ENCODE data around the gene DHX35. TPM values are rescaled to one million over a fixed set of nuclear protein-coding genes. Genes with fewer than 3 reads are reported as not detected.

Gene DHX35
- total RNA-seq, 1 donor from 2014 or later, result 14.0 TPM

DNA sequence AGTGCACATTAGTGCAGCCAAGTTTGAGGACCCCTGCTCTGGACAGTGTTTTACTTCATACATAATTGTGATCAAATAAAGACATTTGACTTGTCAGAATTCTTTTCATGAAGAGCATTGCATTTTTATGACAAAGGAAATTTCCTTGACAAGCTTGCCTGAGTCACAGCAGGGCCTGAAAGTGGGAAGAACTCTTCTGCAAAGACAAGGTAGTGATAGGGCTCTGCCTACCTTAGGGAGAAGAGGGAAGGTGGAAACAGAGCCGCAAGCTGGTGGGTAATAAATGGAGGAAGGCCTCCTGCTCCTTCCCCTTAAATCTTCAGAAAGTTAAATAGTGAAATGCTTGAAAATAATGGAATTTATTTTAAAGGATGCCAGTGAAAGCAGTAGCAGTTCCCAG, 118.2 kb downstream of the DHX35 start:
- Mint-ChIP-seq H3K4me3 (no peak overlapping the region), H3K4me1 (ENCODE audit: unreplicated experiment) (no peaks in the 10 kb centered on the region), H3K9me3 (peaks cover 5% of the 10 kb centered on the region), H3K27me3 (peaks cover 33% of the 10 kb centered on the region), H3K27ac (no peak overlapping the region), H3K36me3 (no peaks in the 10 kb centered on the region)
- no peak for TF ChIP-seq CTCF (conservative IDR thresholded peaks at IDR 0.05)
- DNase-seq (ENCODE audit: extremely low spot score, unreplicated experiment), result no peak

- Mint-ChIP-seq H3K4me3 (no peak overlapping the region), H3K27ac (no peak overlapping the region), H3K27me3 (peaks cover 30% of the 10 kb centered on the region), H3K4me1 (ENCODE audit: unreplicated experiment) (no peaks in the 10 kb centered on the region), H3K9me3 (peaks cover 5% of the 10 kb centered on the region), H3K36me3 (no peaks in the 10 kb centered on the region)
- peak; percentile 91 for TF ChIP-seq CTCF (conservative IDR thresholded peaks at IDR 0.05)
- DNase-seq (ENCODE audit: extremely low spot score, unreplicated experiment), result peak; percentile 82
Observed at GRCh38 chr20:39081255-39081654, 119.1 kb downstream of the DHX35 start.

DNA sequence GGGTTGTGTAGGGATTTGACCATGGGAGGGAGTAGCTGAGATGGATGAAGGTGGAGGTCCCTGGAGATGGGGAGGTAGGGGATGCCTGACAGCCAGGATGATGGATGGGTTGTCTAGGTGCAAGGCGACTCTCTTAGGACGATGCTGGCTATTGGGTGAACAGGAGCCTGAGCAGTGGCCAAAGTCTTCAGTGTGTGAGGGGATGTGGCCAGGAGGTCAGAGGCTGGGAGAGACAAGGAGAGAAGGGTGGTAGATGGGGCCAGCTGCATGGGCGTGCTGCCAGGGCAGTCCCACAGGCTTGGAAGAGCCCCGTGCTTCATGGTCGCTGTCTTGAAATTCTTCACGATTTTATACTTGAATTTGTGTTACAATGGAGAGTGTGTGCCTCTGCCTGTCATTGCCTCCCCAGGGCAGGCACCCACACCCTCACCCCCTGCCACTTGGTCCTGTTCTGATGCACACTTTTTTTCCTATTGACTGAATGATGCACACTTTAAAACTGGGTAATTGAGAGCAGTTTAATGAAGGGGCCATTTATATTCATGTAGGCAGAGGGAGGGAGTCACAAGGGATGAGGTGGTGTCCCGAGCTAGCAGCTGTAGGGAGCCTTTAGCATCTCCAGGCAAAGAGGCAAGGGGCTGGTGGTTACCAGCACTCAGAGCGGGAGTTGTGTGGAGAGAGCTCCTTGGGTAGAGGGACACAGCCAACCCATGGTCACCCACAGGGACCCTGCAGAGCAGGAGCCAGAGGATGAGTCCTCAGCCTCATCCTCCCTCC, 120.7 kb downstream of the DHX35 start:
- Mint-ChIP-seq H3K9me3 (peaks cover 5% of the 10 kb centered on the region), H3K27me3 (peaks cover 30% of the 10 kb centered on the region), H3K36me3 (no peaks in the 10 kb centered on the region), H3K4me3 (no peak overlapping the region), H3K27ac (no peak overlapping the region), H3K4me1 (ENCODE audit: unreplicated experiment) (no peaks in the 10 kb centered on the region)
- no peak for DNase-seq (ENCODE audit: extremely low spot score, unreplicated experiment)
- no peak for TF ChIP-seq CTCF (conservative IDR thresholded peaks at IDR 0.05)

DNA sequence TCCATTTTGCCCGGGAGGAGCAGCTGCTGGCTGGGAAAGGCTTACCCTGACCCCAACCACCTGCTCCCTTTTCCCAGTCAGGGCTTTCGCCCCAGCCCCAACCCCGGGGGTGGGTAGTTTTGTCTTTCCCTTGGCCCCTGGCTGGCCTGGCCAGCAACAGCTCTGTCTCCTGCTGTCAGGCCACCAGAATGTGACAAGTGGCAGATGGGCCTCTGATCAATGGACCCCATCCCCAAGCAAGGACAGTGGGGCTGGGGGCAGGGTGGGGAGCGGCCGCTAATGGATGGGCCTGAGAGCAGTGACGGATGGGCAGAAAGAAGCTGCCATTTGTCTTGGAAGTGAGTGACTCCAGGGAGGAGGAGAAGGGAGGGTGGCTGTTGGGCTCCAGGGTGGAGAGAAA, 121.6 kb downstream of the DHX35 start:
- no peak for DNase-seq (ENCODE audit: extremely low spot score, unreplicated experiment)
- no peak overlapping the region for H3K4me3 Mint-ChIP-seq
- H3K27ac Mint-ChIP-seq, result no peak overlapping the region
- H3K9me3 Mint-ChIP-seq, result peaks cover 5% of the 10 kb centered on the region
- peaks cover 30% of the 10 kb centered on the region for H3K27me3 Mint-ChIP-seq
- TF ChIP-seq CTCF (conservative IDR thresholded peaks at IDR 0.05), result no peak
- no peaks in the 10 kb centered on the region for H3K4me1 Mint-ChIP-seq (ENCODE audit: unreplicated experiment)
- H3K36me3 Mint-ChIP-seq, result no peaks in the 10 kb centered on the region

GRCh38 chr20:39089029-39089428, 126.9 kb downstream of the DHX35 start:
- Mint-ChIP-seq H3K4me3 (no peak overlapping the region), H3K27me3 (peaks cover 19% of the 10 kb centered on the region), H3K27ac (no peak overlapping the region), H3K36me3 (no peaks in the 10 kb centered on the region), H3K4me1 (ENCODE audit: unreplicated experiment) (no peaks in the 10 kb centered on the region), H3K9me3 (peaks cover 5% of the 10 kb centered on the region)
- no peak for TF ChIP-seq CTCF (conservative IDR thresholded peaks at IDR 0.05)
- no peak for DNase-seq (ENCODE audit: extremely low spot score, unreplicated experiment)

Other genes starting within 250 kb of the DHX35 start
- gene SLC32A1, start 237.9 kb upstream of the DHX35 start, total RNA-seq (ENCODE audit: low replicate concordance), result not detected in 2 replicates
- gene ACTR5, start 213.9 kb upstream of the DHX35 start, total RNA-seq (ENCODE audit: low replicate concordance), result 5.7 and 9.1 TPM in 2 replicates
- gene PPP1R16B, start 156.6 kb upstream of the DHX35 start, total RNA-seq (ENCODE audit: low replicate concordance), result 0.31 TPM in 1 of 2 replicates, not detected in the other
- gene FAM83D, start 35.9 kb upstream of the DHX35 start, total RNA-seq (ENCODE audit: low replicate concordance), result 11.7 and 23.1 TPM in 2 replicates

All from type B pancreatic cell (in vitro differentiated cells).